Epithelial cell of prostate (primary cell): Measurements from ENCODE around the gene ZPR1.
"Not testable (repeated sequence)": the region's sequence is repeated elsewhere in the genome, so short reads cannot be mapped to it uniquely, and the experiment has no call there.

Source experiments
- DNase-seq: peaks from one replicate; pipeline ENCODE4 v3.0.0-alpha.2; 2011; ENCODE audit warnings: low read depth, low spot score
- H3K27ac ChIP-seq: fragments of 450-650 bp; 2 replicates; pipeline ENCODE4 v1.5.1; 2017; ENCODE audit warnings: mild to moderate bottlenecking

Gene ZPR1

GRCh38 chr11:116787786-116788486 is at the start of gene ZPR1:
Gene ZPR1, minus strand, starts transcription at chr11:116788023. Its CDS starts 33 bp downstream, at chr11:116787990.
- DNase-seq: no peak
- peak within 1 kb of the TSS; percentile 60 for H3K27ac ChIP-seq

GRCh38 chr11:116836632-116836991 is 48.8 kb upstream of the ZPR1 start:
- H3K27ac ChIP-seq: no peak overlapping the region
- no peak for DNase-seq

- no peak overlapping the region for H3K27ac ChIP-seq
- no peak for DNase-seq
These were observed 48.2 kb upstream of the ZPR1 start for GRCh38 chr11:116835791-116836631.

GRCh38 chr11:116835042-116835772 is 47.4 kb upstream of the ZPR1 start:
- no peak overlapping the region for H3K27ac ChIP-seq
- no peak for DNase-seq

- H3K27ac ChIP-seq, DNase-seq: not testable (repeated sequence)
These were observed 46.8 kb upstream of the ZPR1 start for GRCh38 chr11:116834535-116835041.

GRCh38 chr11:116833816-116834534 is 46.2 kb upstream of the ZPR1 start:
- H3K27ac ChIP-seq: no peak overlapping the region
- no peak for DNase-seq

GRCh38 chr11:116833491-116833815 is 45.6 kb upstream of the ZPR1 start:
- no peak for DNase-seq
- H3K27ac ChIP-seq: no peak overlapping the region

GRCh38 chr11:116832350-116833290 is 44.8 kb upstream of the ZPR1 start:
- no peak for DNase-seq
- no peak overlapping the region for H3K27ac ChIP-seq

GRCh38 chr11:116831790-116832349 is 44.0 kb upstream of the ZPR1 start:
- DNase-seq: no peak
- H3K27ac ChIP-seq: no peak overlapping the region

- H3K27ac ChIP-seq: no peak overlapping the region
- DNase-seq: no peak
These were observed 42.5 kb upstream of the ZPR1 start for GRCh38 chr11:116830184-116830912.

GRCh38 chr11:116829525-116830183 is 41.8 kb upstream of the ZPR1 start, which contains the start of gene APOC3:
Gene APOC3, plus strand, starts transcription at chr11:116829907. Its CDS starts 676 bp downstream, at chr11:116830583.
- H3K27ac ChIP-seq: no peak within 1 kb of the TSS
- DNase-seq: no peak

GRCh38 chr11:116828632-116829524 is 41.1 kb upstream of the ZPR1 start:
- DNase-seq: no peak
- H3K27ac ChIP-seq: no peak overlapping the region

- no peak for DNase-seq
These were observed 39.6 kb upstream of the ZPR1 start for GRCh38 chr11:116827461-116827860.

GRCh38 chr11:116826751-116827431 is 39.1 kb upstream of the ZPR1 start:
- no peak for DNase-seq

More at GRCh38 chr11:116827461-116827860, 39.6 kb upstream of the ZPR1 start:
- no peak overlapping the region for H3K27ac ChIP-seq

GRCh38 chr11:116825854-116826750 is 38.3 kb upstream of the ZPR1 start:
- H3K27ac ChIP-seq: no peak overlapping the region
- DNase-seq: no peak

More at GRCh38 chr11:116826751-116827431, 39.1 kb upstream of the ZPR1 start:
- H3K27ac ChIP-seq: no peak overlapping the region
